Left kidney (tissue), 2 donors: Measurements from ENCODE around the gene KIF4A. TPM values are rescaled to one million over a fixed set of nuclear protein-coding genes. Genes with fewer than 3 reads are reported as not detected.

Experiments used
- DNase-seq: peaks from one replicate; pipeline ENCODE4 v3.0.0-alpha.2; 2013
- polyA plus RNA-seq: library from polyadenylated mRNA; unstranded; fragments of 120-200 nt; gene quantifications from one replicate; pipeline ENCODE4 v1.2.1, GENCODE V29; 2013; ENCODE audit not compliant: insufficient read length

The KIF4A gene
- polyA plus RNA-seq, 1 donor = 26.0 TPM

GRCh38 chrX:70442224-70442623 is 152.3 kb downstream of the KIF4A start:
- no peak for DNase-seq

GRCh38 chrX:70444326-70444945 is 154.5 kb downstream of the KIF4A start, which contains the start of gene DLG3:
TSS of gene DLG3 (plus strand) at chrX:70444835. CDS start at chrX:70445202, 367 bp downstream.
- DNase-seq = no peak

GRCh38 chrX:70444946-70445656 is 155.2 kb downstream of the KIF4A start:
- no peak for DNase-seq

DNA sequence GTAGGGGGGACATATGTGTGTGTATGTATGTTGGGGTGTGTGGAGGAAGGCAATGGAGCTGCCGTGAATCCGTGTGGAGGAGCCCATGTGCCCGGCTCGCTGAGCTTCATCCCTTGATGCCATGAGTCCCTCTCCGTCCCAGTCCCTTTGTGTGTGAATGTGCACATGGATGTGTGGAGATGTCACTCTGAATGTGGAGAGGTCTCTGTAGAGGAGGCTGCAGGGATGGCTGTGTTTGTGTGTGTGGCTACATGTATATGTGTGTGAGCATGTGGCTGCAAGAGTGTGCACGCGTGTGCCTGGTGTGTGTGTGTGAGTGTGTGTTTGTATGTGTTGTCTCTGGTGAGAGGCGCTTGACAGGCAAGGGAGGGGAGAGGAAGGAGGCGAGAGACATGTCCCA is 156.0 kb downstream of the KIF4A start:
- no peak for DNase-seq

GRCh38 chrX:70446380-70447350 is 156.8 kb downstream of the KIF4A start:
- no peak for DNase-seq

DNA sequence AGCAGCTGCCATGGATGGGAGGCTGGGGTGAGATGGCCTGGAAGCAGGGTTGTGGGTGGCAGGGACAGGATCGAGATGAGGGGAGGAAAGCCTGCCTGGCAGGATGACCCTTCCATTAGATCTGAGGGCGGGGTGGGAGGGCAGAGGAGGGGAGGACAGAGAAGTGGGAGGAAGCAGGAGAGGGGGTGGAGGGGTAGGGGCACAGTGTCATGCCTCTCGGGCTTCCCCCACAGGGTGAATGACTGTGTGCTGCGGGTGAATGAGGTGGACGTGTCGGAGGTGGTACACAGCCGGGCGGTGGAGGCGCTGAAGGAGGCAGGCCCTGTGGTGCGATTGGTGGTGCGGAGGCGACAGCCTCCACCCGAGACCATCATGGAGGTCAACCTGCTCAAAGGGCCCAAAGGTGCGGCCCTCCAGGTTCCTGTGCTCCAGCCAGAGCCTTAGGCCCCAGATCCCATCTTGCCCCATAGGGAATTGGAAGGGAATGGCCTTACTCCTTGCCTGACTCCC is 159.6 kb downstream of the KIF4A start:
- DNase-seq = no peak

DNA sequence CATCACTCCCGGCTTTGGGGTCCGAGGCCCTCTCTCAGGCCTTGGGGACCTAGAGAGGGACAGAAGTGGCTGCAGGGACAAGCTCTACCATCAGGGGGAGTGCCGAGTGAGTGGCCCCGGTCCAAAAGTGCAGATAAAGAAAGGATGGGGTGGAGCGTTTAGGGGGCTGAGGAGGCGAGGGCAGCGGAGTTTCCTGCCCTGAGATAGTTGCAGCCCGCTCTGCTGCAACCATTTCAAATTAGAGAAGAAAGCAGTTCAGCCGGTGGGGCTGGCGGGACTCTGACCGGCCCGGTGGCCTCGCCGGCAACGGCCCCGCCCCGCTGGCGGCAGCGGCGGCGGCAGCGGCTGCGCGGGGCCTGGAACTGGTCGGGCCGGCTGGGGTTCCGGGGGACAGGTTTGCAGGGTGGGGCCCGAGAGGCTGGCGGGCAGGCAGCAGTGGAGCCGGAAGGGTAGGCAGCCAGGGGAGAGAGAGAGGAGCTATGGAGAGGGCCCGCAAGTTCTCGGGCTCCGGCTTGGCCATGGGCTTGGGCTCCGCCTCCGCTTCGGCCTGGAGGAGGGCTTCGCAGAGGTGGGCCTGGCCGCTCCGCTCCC is 162.3 kb downstream of the KIF4A start:
- no peak for DNase-seq

DNA sequence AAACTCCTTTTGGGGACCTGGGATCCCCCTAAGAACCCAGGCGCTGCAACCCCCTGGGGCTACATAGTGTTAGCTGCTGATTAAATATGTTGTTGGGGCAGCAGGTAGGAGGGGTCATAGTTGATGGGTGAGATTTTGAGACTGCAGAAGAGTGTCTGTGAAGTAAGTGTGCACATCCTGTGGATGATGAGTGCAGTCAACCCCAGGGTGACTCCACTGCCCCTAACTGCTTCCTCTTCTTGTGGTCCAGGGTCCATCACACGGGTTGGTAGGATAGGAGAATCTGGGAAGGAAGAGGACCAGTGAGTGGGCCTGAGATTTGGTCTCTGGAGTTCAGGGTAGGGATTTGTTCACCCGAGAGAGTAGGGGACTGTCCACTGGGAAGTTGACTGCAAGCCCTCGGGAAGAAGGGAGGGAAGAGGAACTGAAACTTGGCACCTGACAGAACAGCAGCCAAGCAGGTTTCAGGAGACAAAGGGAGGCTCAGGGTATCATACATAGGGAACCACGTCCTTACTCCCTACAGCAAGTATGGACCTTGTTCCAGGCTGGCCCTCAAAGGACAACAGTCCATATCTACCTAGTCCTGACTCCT is 163.2 kb downstream of the KIF4A start:
- no peak for DNase-seq

DNA sequence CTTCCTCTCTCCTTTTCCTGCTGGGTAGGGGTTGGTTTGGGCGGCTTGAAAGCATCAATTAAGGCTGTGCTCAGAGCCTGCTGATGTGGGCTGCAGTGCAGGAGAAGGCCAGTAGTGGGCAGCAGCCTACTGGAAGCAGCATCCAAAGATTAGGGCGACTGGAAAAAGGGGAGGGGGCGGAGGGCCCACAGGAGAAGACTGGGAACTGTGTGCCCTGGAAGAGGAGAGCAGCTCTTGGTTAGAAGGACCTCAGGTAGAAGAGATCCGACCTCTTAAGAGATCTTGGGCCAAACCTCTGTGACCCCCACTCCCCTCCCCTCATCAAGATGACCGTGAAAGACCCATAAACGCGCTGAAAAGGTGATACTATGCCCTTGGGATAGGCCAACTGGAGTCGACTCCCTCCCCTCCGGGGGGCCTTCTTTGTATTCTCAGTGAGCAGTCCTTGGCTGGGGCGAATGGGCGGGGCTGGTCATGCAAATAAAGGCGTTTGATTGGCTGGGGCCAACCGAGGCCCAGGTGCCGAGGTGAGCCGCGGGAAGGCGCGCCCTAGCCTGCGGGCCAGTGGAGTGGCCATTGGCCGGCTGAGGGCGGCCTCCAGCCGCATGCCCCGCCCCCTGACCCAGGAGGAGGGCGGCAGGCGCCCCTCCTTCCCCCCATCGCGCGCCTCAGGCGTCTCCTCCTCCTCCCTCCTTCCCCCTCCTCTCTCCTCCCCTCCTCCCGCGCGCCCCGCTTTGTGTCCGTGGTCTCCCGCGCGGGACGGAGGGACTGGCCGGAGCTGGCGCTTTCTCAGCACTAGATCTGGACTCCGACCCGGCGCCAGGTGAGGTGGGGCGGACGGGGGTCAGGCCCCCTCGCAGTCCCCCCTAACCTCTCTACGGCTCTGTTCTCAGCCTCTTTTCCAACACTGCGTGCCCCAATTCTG is 164.8 kb downstream of the KIF4A start:
- DNase-seq = peak; percentile 83

- DNase-seq = no peak
These were observed 165.7 kb downstream of the KIF4A start for GRCh38 chrX:70455366-70456202.

DNA sequence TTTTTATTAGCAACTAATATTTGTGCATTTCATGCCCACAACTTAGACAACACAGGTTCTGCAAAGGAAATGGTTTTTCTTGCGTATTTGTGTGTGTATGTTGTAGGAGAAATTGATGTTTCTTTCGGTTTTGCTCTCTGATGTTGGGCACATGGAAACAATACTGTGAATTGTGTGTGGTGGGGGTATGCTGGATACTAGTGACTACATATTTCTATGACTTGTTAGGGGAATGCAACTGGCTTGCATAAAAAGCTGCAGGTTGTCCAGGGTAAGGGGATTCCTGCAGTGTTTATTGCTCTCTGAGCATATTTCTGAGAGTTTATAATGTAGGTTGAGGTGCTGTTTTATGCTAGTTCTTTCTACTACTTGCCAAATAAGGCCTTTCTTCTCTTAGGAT is 166.4 kb downstream of the KIF4A start:
- no peak for DNase-seq

DNA sequence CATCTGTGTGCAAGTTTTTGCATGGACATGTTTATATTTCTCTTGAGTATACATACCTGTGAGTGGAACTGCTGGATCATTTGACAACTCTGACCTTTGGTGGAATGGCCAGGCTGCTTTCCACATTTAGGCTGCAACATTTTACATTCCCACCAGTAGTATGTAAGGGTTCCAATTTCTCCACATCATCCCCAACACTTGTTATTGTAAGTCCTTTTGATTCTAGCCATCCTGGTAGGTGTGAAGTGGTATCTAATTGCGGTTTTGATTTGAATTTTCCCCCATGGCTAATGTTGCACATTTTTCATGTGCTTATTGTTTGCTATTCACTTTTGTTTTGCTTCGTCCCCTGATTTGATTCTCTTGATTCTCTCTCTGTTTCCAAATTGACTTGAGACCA is 171.1 kb downstream of the KIF4A start:
- DNase-seq = no peak

- no peak for DNase-seq
These were observed 174.1 kb downstream of the KIF4A start for GRCh38 chrX:70464051-70464450.

GRCh38 chrX:70466968-70467367 is 177.1 kb downstream of the KIF4A start:
- DNase-seq = no peak

- no peak for DNase-seq
These were observed 178.8 kb downstream of the KIF4A start for GRCh38 chrX:70468709-70469108.
